GM15510 (cell line): ENCODE data around the gene EVI2B.

Source experiments
- POLR2A ChIP-seq: IDR thresholded peaks from 3 replicates; pipeline ENCODE4 v1.6.1; 2011; ENCODE audit warnings: borderline replicate concordance; ENCODE audit not compliant: insufficient read length; ENCODE audit errors: extremely low read depth

Gene EVI2B

DNA sequence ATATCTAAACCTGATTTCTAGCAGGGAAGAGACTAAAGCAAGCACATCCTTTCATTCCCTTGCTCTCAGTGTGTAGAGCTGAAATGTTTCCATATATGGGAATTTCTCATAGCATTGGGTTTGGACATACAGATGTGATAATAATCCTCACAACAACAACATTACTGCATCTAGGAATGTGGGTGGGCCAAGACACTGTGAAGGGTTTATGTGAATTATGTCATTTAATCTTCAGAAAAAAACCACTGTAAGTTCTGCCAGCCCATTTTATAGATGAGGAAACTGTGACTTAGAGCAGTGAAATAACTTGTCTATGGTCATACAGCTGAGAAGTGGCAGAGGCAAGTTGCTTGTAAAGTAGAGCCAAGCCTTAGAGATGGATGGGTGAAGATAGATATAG is 22.0 kb downstream of the EVI2B start:
- no peak for TF ChIP-seq POLR2A

DNA sequence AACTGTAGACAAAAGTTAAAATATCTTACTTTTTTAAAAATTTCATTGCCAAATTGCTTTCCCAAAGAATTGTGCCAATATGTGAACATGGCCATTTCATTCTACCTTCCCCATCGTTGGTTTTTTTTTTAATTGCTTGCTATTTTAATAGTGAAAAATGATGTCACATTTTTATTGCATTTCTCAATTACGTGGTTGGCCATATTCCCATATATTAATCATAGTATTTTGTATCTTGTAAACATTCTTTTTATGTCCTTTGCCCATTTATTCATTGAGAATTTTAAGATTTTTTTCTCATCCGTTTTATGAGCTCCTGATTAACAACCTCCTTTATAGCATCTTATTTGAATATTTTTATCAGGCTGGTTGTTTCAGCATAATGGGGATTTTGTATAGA is 24.1 kb downstream of the EVI2B start:
- no peak for TF ChIP-seq POLR2A

DNA sequence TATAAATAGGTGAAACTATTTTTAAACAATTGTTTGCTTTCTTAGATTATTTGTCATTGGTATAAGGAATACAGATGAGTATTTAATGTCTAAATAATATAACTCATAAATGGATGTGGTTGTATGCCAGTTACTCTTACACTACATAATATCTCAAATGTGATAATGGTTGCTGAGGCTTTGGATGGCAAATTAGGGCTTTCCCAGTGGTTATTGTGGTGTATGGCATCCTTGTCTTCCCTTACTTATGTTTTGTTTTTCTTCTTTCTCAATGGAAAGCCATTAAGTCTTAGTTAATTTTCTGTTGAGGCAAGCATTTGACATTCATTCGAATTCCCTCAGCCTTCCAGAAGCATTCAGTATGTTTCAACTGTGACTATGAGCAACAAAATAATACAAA is 27.3 kb downstream of the EVI2B start:
- no peak for TF ChIP-seq POLR2A

DNA sequence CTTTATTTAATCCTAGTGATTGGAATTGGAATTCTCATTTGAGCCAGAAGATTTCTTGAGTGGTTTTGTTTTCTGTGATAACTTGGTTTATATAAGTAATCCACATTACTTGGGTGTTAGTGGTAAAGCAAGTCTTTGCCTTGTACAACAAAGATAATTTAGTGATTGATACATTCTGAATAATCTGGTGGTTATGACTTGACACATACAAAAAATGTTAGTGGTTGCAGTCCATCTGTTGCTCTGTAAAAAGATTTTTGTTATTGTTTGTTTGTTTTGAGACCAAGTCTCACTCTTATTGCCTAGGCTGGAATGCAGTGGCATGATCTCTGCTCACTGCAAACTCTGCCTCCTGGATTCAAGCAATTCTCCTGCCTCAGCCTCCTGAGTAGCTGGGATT is 30.0 kb downstream of the EVI2B start:
- TF ChIP-seq POLR2A = no peak

DNA sequence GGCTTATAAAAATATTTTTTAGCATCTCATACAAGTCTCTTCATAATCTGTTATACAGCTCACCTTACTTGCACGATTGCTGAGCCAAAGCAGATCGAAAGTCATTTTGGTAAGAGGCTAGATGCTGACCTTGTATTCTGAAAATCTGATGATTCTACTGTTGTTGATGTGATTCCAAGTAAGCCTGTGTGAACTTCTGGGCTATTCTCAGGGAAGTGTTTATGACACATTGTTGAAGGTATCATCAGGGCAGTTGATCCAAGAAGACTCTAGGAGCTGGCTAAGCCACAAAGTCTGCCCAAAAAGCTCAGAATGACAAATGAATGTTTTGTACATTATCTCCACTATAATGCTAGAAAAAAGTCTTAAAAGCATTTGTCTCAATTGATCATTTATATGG is 32.8 kb downstream of the EVI2B start:
- TF ChIP-seq POLR2A = no peak

DNA sequence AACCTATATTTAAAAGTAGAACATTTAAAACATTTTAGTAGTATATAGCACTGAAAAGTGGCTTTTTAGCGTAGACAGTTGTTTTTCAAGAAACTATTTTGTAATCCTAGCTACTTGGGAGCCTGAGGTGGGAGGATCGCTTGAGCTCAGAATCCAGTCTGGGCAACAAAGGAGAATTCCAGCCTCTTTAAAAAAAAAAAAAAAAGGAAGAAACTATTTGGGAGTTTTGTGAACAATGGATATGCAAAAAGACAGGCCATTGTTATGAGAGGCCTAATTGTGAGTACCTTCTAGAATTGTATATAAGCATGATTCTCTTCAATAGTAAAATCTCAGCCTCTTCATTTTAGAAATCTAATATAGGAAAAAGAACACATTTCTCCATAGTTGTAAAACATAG is 34.5 kb downstream of the EVI2B start:
- TF ChIP-seq POLR2A = no peak

DNA sequence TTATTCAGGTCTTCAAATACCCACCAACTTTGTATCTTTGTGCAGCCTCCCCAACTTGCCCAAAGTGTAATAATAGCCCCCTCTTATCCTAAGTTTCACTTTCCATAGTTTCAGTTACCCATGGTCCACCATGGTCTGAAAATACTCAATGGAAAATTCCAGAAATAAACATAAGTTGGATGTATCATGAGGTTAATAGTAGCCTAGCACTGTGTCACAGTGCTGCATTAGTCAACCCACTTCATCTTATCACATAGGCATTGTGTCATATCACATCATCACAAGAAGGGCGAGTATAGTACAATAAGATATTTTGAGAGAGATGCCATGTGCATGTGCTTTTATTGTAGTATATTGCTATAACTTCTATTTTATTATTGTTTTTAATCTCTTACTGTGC is 38.7 kb downstream of the EVI2B start:
- no peak for TF ChIP-seq POLR2A

DNA sequence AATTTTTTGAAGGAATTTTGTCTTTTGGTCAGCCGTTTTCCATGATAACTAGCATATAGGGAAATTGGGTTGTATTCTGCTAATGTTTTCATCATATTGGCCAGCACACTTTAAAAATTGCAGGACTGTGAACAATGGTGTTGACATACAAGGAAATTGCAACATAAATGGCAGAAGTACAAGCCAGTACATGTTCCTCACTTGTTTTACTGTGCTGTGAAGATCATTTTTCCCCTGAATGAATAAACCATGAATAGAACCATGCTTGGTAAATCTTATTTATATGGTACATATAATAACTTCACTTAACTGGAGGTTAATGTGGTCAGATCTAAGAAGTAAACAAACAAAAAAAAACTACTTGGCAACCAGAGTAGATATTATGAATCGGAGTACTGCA is 39.6 kb downstream of the EVI2B start:
- no peak for TF ChIP-seq POLR2A

DNA sequence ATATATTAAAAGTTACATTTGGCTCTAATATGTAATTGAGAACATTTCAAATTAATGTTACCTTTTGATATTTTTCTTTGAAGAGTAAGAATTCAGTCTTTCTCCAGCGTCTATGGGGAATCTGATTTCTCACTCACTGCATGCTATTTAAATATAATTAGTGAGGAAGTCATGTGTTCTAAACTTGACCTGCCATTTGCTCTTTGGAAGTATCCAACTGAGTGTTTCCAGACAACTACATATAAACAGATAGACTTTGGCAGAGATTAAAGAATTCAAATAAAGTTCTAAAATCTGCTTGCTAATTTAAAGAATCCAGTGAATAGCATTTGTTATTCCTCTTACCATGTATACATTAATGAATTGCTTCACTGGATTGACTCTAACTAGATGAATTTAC is 40.3 kb downstream of the EVI2B start:
- no peak for TF ChIP-seq POLR2A

DNA sequence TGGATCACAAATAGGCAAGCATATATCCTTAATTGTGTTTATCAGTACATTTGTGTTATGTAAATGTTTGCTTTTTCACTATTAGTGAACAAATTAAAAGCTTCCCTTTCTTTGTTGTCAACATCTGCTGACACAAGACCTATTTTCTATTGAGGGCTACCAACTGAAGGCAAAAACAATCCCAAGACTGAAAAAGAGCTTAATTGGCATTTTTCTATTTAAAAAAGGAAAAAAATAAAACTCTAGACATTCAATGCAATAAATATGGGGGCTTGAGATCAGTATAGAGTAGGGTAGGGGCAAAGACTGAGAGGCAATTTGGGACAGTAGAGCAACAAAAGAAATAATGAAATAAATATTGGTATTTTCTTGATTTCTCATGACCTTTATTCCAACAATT is 41.1 kb downstream of the EVI2B start:
- TF ChIP-seq POLR2A = no peak

DNA sequence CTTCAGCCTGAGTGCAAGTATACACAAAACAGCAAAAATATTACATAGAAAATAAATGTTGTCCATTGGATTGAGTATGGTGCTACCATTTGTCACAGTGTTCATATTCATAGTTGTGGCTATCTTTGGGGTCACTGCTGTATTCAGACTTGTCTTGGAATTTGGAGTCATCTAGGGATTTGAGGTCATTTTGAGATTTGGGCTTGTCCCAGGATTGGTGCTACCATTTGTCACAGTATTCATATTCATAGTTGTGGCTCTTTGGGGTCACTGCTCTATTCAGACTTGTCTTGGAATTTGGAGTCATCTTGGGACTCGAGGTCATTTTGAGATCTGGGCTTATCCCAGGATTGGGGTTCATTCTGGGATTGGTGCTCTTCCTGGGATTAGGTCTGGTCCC is 41.6 kb downstream of the EVI2B start:
- no peak for TF ChIP-seq POLR2A

DNA sequence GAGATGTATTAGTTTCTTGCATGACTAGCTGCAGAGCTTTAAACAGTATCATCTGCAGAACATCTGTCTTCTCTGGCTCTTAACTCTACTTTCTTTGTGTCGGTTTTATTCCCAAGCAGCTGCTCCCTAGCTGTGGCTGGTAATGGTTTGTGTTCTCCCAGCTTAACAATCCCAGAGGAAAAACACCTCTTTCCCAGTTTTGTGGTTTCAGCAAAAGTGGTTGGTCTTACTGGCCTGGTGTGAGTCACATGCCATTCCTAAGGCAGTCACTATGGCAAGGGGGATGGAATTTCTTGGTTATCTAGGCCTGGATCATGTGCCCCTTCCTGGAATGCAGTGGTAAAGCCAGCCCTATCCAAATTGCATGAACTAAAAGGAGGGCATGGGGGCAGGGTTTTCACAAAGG is 44.3 kb downstream of the EVI2B start:
- TF ChIP-seq POLR2A = no peak

DNA sequence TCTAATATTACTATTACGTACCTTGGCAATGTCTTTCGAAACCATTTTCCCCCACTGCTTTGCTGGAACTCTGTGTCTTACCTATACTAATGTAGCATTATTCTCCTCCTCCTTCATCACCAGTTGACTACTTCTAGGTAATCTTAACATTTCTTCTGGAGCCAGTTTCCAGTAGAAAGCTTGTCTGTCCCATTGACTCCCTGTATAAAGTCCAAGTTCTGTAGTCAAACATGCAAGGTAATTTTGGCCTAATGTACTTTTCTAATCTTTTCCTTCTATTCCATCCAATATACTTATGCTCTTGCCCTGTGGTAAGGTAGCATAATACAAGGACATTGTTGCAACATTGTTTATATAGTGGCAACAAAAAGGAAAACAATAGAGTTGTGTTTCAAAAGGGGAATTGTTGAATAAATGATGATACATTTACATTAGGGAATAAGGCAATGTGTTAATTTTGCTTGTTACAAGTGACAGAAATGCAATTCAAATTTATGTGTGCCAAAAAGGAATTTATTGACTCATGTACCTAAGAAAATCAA is 44.7 kb downstream of the EVI2B start:
- TF ChIP-seq POLR2A = no peak

DNA sequence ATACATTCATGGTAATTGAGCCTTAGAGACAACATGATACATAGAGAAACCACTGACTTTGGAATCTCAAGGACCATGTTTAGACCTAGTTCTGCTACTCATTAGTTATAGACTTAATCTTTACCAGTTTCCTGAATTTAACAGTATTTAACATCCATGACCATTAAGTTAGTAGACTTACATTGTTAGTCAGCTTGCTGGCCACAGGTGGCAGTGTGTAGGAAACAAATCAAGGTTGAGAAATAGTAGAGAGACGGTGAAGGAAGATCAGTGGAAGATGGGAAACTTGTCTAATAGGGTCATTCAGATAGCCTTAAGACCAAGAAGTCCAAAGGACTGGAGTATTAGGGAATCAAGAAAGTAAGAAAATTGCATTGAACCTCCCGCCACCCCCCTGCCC is 47.8 kb downstream of the EVI2B start:
- no peak for TF ChIP-seq POLR2A

DNA sequence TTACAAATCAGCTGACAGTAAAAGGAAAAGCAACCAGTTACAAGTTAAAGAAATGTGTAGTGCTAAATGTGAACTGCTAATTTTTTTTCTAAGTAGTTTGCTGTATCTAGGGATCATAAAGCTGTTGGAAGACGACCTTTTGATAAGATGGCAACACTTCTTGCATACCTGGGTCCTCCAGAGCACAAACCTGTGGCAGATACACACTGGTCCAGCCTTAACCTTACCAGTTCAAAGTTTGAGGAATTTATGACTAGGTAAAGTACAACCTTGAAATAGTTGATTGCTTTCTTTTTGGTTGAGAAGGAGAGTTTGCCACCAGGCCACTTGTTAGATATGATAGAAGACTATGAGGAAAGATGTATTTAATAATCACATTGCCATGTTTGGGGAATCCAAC is 52.3 kb downstream of the EVI2B start:
- TF ChIP-seq POLR2A = no peak

DNA sequence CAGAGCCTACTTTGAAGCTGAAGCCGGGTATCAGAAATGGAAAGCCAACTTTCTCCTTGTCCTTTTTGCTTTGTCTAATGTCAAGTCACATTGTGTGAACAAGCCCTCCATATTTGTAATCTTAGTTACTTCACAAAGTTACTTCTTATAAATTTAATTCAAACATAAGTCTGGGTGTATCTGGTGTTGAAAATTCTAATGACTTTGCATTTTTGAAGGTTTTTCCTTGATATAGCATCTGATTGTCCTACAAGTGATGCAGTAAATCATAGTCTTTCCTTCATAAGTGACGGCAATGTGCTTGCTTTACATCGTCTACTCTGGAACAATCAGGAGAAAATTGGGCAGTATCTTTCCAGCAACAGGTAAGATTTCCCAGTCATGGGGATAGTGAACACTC is 53.7 kb downstream of the EVI2B start:
- TF ChIP-seq POLR2A = no peak

DNA sequence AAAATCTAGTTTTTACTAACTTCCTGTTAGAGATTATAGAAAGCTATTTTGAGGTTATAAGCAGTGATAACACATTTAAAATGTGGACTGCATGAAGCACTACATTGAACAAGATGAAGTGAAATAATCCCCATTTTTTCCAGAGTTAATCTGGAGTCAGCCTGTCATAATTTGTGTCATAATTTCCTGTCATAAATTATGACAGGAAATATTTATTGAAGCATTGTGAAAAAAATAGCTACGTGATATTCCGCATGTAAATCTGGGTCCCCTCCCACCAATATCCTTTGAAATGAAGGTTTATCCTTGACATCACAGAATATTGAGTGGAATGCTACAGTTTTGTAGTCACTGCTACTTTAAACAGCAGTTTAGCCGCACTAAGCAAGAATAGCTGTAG is 56.9 kb downstream of the EVI2B start:
- TF ChIP-seq POLR2A = no peak
